Vagina (tissue), 2 donors: Measurements from ENCODE around the gene MAST2.

Experiments
- POLR2A ChIP-seq, 2 donors: fragments of 450-650 bp; IDR thresholded peaks; one replicate each; pipeline ENCODE4 v1.6.1; 2017; ENCODE audit warnings: antibody characterized with exemption in 2 of 2, mild to moderate bottlenecking in 2 of 2, moderate library complexity in 2 of 2
- POLR2AphosphoS5 ChIP-seq, 2 donors: sonication (generic); formaldehyde crosslinking; IDR thresholded peaks; one replicate each; pipeline ENCODE4 v1.9.0; 2017; ENCODE audit warnings: antibody characterized with exemption in 2 of 2, mild to moderate bottlenecking in 2 of 2, low read depth in 1 of 2; ENCODE audit not compliant: insufficient read depth in 1 of 2
- TF ChIP-seq, protein P1 (sequence below), 3 experiments: fragments of 450-650 bp in 2 of 3; fragments of 200-600 bp in 1 of 3; sonication (generic) in 1 of 3; IDR thresholded peaks; one replicate each; pipeline ENCODE4 v1.5.1; 2017 to 2019; ENCODE audit warnings: antibody characterized with exemption in 3 of 3, mild to moderate bottlenecking in 2 of 3, moderate library complexity in 2 of 3

DNA sequence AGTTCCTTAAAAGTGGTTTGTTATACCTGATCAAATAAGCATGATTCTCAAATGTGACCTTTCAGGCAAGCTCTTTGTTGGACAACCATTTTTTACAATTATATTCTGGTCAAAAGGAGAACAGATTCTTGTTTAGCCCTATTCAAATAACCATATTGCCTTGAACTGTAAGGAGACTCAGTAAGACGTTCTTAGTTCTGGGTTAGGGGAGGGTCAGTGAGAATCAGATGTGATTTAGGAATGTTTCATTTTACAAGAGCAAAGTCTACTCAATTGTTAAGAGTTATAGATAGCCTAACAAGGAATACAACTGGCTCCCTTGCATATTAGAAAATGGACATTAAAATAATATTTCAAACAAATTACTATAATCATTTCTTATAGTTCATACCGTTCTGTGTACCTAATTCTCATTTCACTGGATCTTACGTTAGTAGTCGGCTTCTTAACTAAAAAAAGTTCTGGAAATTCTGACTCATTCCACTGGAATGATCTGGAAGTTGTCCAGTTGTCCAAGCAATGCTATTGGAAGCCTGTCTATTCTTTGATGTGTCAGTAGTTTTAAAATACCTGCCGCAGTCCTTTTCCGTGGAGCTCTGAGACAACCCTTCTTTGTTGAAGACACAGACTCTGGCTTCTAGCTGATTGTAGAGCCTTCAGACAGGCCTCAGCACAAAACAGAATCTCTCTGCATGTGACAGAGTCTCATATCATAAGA is 88.8 kb downstream of the MAST2 start:
- TF ChIP-seq POLR2A (IDR thresholded peaks at IDR 0.05): no peak
- TF ChIP-seq POLR2AphosphoS5 (IDR thresholded peaks at IDR 0.05; ENCODE audit: insufficient read depth in 1 of 2, low read depth in 1 of 2): peak in 1 of 2 donors; percentile 53
- TF ChIP-seq, protein P1, sequence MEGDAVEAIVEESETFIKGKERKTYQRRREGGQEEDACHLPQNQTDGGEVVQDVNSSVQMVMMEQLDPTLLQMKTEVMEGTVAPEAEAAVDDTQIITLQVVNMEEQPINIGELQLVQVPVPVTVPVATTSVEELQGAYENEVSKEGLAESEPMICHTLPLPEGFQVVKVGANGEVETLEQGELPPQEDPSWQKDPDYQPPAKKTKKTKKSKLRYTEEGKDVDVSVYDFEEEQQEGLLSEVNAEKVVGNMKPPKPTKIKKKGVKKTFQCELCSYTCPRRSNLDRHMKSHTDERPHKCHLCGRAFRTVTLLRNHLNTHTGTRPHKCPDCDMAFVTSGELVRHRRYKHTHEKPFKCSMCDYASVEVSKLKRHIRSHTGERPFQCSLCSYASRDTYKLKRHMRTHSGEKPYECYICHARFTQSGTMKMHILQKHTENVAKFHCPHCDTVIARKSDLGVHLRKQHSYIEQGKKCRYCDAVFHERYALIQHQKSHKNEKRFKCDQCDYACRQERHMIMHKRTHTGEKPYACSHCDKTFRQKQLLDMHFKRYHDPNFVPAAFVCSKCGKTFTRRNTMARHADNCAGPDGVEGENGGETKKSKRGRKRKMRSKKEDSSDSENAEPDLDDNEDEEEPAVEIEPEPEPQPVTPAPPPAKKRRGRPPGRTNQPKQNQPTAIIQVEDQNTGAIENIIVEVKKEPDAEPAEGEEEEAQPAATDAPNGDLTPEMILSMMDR (IDR thresholded peaks at IDR 0.05): no peak
